Measurements from ENCODE around the gene SLC2A11.

GRCh38 chr22:23901600-23901999 is 43.9 kb downstream of the SLC2A11 start:
- TF ChIP-seq CTCF (IDR thresholded peaks at IDR 0.05) = no peak
- no peak for TF ChIP-seq POLR2A (IDR thresholded peaks at IDR 0.05)
